WTC11 (cell line): ENCODE measurements around the gene PSMD14. TPM values are rescaled to one million over a fixed set of nuclear protein-coding genes. Genes with fewer than 3 reads are reported as not detected.

Experiments used
- ATAC-seq: fragments of 200-7000 bp; cut with Tn5 transposase; 2 replicates; pipeline ENCODE4 v1.10.0; 2021; ENCODE audit warnings: mild to moderate bottlenecking, moderate library complexity
- CTCF ChIA-PET: fragments of 300-600 bp; sonication (Branson Sonifier 250); formaldehyde crosslinking; loops from one replicate; lab custom pipeline; 2021; ENCODE audit warnings: antibody characterized with exemption; lab: Charles Lee
- POLR2A ChIA-PET: fragments of 350-600 bp; sonication (Branson Sonifier 250); formaldehyde crosslinking; loops from one replicate; lab custom pipeline; 2021; ENCODE audit warnings: antibody characterized with exemption; lab: Charles Lee
- DNase-seq: peaks from one replicate; pipeline ENCODE4 v3.0.0; 2021; ENCODE audit warnings: low spot score
- H3K27ac Mint-ChIP-seq: 2 replicates; pipeline ENCODE4 v1.8.0; 2021; ENCODE audit warnings: mixed read lengths
- H3K27me3 Mint-ChIP-seq: 2 replicates; pipeline ENCODE4 v1.8.0; 2021; ENCODE audit warnings: low read depth, mild to moderate bottlenecking, moderate library complexity, mixed read lengths
- H3K36me3 Mint-ChIP-seq: 2 replicates; pipeline ENCODE4 v1.8.0; 2021; ENCODE audit warnings: mixed read lengths
- H3K4me1 Mint-ChIP-seq: 2 replicates; pipeline ENCODE4 v1.8.0; 2022; ENCODE audit warnings: mixed read lengths
- H3K4me3 Mint-ChIP-seq: 2 replicates; pipeline ENCODE4 v1.8.0; 2021; ENCODE audit warnings: mild to moderate bottlenecking, moderate library complexity, mixed read lengths
- H3K9me3 Mint-ChIP-seq: 2 replicates; pipeline ENCODE4 v1.8.0; 2021; ENCODE audit warnings: mixed read lengths
- ARID4B ChIP-seq: sonication (generic); formaldehyde crosslinking; IDR thresholded peaks from 2 replicates; pipeline ENCODE4 v1.8.0; 2023; ENCODE audit warnings: missing genetic modification reagents, mild to moderate bottlenecking, borderline replicate concordance
- CDX4 ChIP-seq: fragments of 250-450 bp; sonication (Bioruptor Pico); IDR thresholded peaks from 2 replicates; pipeline ENCODE4 v1.9.0; 2021; ENCODE audit warnings: moderate library complexity, mild to moderate bottlenecking, inconsistent platforms, borderline replicate concordance
- E2F1 ChIP-seq: sonication (generic); formaldehyde crosslinking; IDR thresholded peaks from 2 replicates; pipeline ENCODE4 v1.8.0; 2022; ENCODE audit warnings: mild to moderate bottlenecking, missing genetic modification reagents
- ELF4 ChIP-seq: sonication (generic); formaldehyde crosslinking; IDR thresholded peaks from 2 replicates; pipeline ENCODE4 v1.8.1; 2022; ENCODE audit warnings: low read depth, mild to moderate bottlenecking, moderate library complexity, missing genetic modification reagents
- FOXP4 ChIP-seq: sonication (generic); formaldehyde crosslinking; IDR thresholded peaks from 2 replicates; pipeline ENCODE4 v1.8.0; 2022; ENCODE audit warnings: mild to moderate bottlenecking, missing genetic modification reagents
- HMGXB4 ChIP-seq: sonication (generic); formaldehyde crosslinking; IDR thresholded peaks from 2 replicates; pipeline ENCODE4 v1.8.1; 2023; ENCODE audit warnings: mild to moderate bottlenecking, moderate library complexity, missing genetic modification reagents
- JUN ChIP-seq: sonication (generic); formaldehyde crosslinking; IDR thresholded peaks from 2 replicates; pipeline ENCODE4 v1.8.0; 2023; ENCODE audit warnings: mild to moderate bottlenecking, missing genetic modification reagents
- NFATC4 ChIP-seq: fragments of 250-450 bp; sonication (Bioruptor Pico); IDR thresholded peaks from 2 replicates; pipeline ENCODE4 v1.9.0; 2021; ENCODE audit warnings: mild to moderate bottlenecking
- NFE2L1 ChIP-seq: sonication (generic); formaldehyde crosslinking; IDR thresholded peaks from 2 replicates; pipeline ENCODE4 v1.8.1; 2023; ENCODE audit warnings: missing genetic modification reagents
- PREB ChIP-seq: sonication (generic); formaldehyde crosslinking; IDR thresholded peaks from 2 replicates; pipeline ENCODE4 v1.8.1; 2022; ENCODE audit warnings: mild to moderate bottlenecking, missing genetic modification reagents, moderate library complexity, borderline replicate concordance
- SOX15 ChIP-seq: fragments of 250-450 bp; sonication (Bioruptor Pico); IDR thresholded peaks from 2 replicates; pipeline ENCODE4 v1.9.0; 2021; ENCODE audit warnings: mild to moderate bottlenecking
- TP53 ChIP-seq: sonication (generic); formaldehyde crosslinking; IDR thresholded peaks from 2 replicates; pipeline ENCODE4 v1.8.1; 2023; ENCODE audit warnings: mild to moderate bottlenecking, missing genetic modification reagents
- ZBTB21 ChIP-seq: sonication (generic); formaldehyde crosslinking; IDR thresholded peaks from 2 replicates; pipeline ENCODE4 v1.8.1; 2023; ENCODE audit warnings: mild to moderate bottlenecking, missing genetic modification reagents, borderline replicate concordance
- ZNF219 ChIP-seq: sonication (generic); formaldehyde crosslinking; IDR thresholded peaks from 2 replicates; pipeline ENCODE4 v1.8.0; 2023; ENCODE audit warnings: missing genetic modification reagents, mild to moderate bottlenecking, borderline replicate concordance
- ZNF232 ChIP-seq: sonication (generic); formaldehyde crosslinking; IDR thresholded peaks from 2 replicates; pipeline ENCODE4 v1.8.0; 2022; ENCODE audit warnings: mild to moderate bottlenecking, missing genetic modification reagents
- ZNF396 ChIP-seq: fragments of 250-450 bp; sonication (Bioruptor Pico); IDR thresholded peaks from 2 replicates; pipeline ENCODE4 v1.8.0; 2021; ENCODE audit warnings: mild to moderate bottlenecking, moderate library complexity, borderline replicate concordance
- ZNF423 ChIP-seq: fragments of 250-450 bp; sonication (Bioruptor Pico); IDR thresholded peaks from 2 replicates; pipeline ENCODE4 v2.1.2; 2022; ENCODE audit warnings: mild to moderate bottlenecking, moderate library complexity
- ZNF512 ChIP-seq: sonication (generic); formaldehyde crosslinking; IDR thresholded peaks from 2 replicates; pipeline ENCODE4 v1.8.1; 2022; ENCODE audit warnings: missing genetic modification reagents, borderline replicate concordance
- ZNF671 ChIP-seq: fragments of 250-450 bp; sonication (Bioruptor Pico); IDR thresholded peaks from 2 replicates; pipeline ENCODE4 v1.8.0; 2021; ENCODE audit warnings: mild to moderate bottlenecking
- total RNA-seq: library from RNA; stranded (reverse); gene quantifications from 3 replicates; pipeline ENCODE4 v1.2.3, GENCODE V29; 2021
- TF ChIP-seq, protein P1 (sequence below): fragments of 200-600 bp; IDR thresholded peaks from 2 replicates; pipeline ENCODE4 v1.8.0; 2022; ENCODE audit warnings: antibody characterized with exemption

The PSMD14 gene
- total RNA-seq, 1 experiment from 2014 or later = 80.5 TPM

- CTCF ChIA-PET = interaction anchor here (1.3 kb wide), 1 partner anchor 99 kb away, joined by 3 read pairs; no protein-coding TSS in a partner anchor
- H3K9me3 Mint-ChIP-seq = no peaks in the 10 kb centered on the region
- TF ChIP-seq CDX4 (CRISPR knock-in tag) = no peak
- no peak for TF ChIP-seq ZNF396 (CRISPR knock-in tag)
- no peak for TF ChIP-seq E2F1 (CRISPR knock-in tag)
- no peak for TF ChIP-seq ELF4 (CRISPR knock-in tag)
- no peak for TF ChIP-seq ZNF512 (CRISPR knock-in tag)
- no peak for TF ChIP-seq ZNF232
- TF ChIP-seq ZBTB21 (CRISPR knock-in tag) = no peak
- no peak for TF ChIP-seq TP53 (CRISPR knock-in tag)
- no peak for TF ChIP-seq ZNF423 (CRISPR knock-in tag)
- no peak for TF ChIP-seq NFATC4 (CRISPR knock-in tag)
- TF ChIP-seq, protein P1, sequence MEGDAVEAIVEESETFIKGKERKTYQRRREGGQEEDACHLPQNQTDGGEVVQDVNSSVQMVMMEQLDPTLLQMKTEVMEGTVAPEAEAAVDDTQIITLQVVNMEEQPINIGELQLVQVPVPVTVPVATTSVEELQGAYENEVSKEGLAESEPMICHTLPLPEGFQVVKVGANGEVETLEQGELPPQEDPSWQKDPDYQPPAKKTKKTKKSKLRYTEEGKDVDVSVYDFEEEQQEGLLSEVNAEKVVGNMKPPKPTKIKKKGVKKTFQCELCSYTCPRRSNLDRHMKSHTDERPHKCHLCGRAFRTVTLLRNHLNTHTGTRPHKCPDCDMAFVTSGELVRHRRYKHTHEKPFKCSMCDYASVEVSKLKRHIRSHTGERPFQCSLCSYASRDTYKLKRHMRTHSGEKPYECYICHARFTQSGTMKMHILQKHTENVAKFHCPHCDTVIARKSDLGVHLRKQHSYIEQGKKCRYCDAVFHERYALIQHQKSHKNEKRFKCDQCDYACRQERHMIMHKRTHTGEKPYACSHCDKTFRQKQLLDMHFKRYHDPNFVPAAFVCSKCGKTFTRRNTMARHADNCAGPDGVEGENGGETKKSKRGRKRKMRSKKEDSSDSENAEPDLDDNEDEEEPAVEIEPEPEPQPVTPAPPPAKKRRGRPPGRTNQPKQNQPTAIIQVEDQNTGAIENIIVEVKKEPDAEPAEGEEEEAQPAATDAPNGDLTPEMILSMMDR = no peak
- no peak for TF ChIP-seq FOXP4 (CRISPR knock-in tag)
- TF ChIP-seq ARID4B (CRISPR knock-in tag) = no peak
- TF ChIP-seq JUN (CRISPR knock-in tag) = no peak
- no peak for TF ChIP-seq ZNF671
- TF ChIP-seq NFE2L1 (CRISPR knock-in tag) = no peak
- no peak for TF ChIP-seq SOX15 (CRISPR knock-in tag)
- TF ChIP-seq ZNF219 = no peak
- no peak for TF ChIP-seq HMGXB4 (CRISPR knock-in tag)
- TF ChIP-seq PREB = no peak
- no peak overlapping the region for H3K27ac Mint-ChIP-seq
- no peaks in the 10 kb centered on the region for H3K27me3 Mint-ChIP-seq
- no peak for ATAC-seq
- peaks cover 9% of the 10 kb centered on the region for H3K36me3 Mint-ChIP-seq
- POLR2A ChIA-PET = no interaction called here
- DNase-seq = no peak
- H3K4me3 Mint-ChIP-seq = no peak overlapping the region
- no peaks in the 10 kb centered on the region for H3K4me1 Mint-ChIP-seq
Observed at GRCh38 chr2:161315380-161315779, 7.2 kb downstream of the PSMD14 start.
